Muscle of arm (tissue), 14 donors: ENCODE measurements around the gene TUBB1. TPM values are rescaled to one million over a fixed set of nuclear protein-coding genes. Genes with fewer than 3 reads are reported as not detected.
"Not testable (repeated sequence)": the region's sequence is repeated elsewhere in the genome, so short reads cannot be mapped to it uniquely, and the experiment has no call there.

Experiments
- DNase-seq: peaks from one replicate; pipeline ENCODE4 v3.0.0-alpha.2; 2013
- long read RNA-seq, 11 donors: transcript quantifications; one replicate each; lab custom pipeline, GENCODE V29; 2026
- polyA plus RNA-seq, 12 donors: library from polyadenylated mRNA; unstranded; fragments of 120-200 nt; gene quantifications; one replicate each; pipeline ENCODE4 v1.2.1, GENCODE V29; 2013; ENCODE audit not compliant: insufficient read length in 12 of 12

Gene TUBB1
- polyA plus RNA-seq = 1 to 10 TPM in 2 of 12 donors, under 1 TPM in 8, not detected in 2; 0.20 to 1.1 (median 0.59) TPM
- long read RNA-seq, donor 1, partial matches to known transcripts = 2,739 of 2,772 reads
- long read RNA-seq, donor 1, other reads (novel, unspliced or antisense) = 33 of 2,772 reads
- long read RNA-seq, donor 2, partial matches to known transcripts = 2,200 of 2,210 reads
- long read RNA-seq, donor 2, other reads (novel, unspliced or antisense) = 10 of 2,210 reads
- long read RNA-seq, donor 3 = 0 reads
- long read RNA-seq, donor 4 = 0 reads
- long read RNA-seq, donor 5 = 0 reads
- long read RNA-seq, donor 6 = 0 reads
- long read RNA-seq, donor 7 = 0 reads
- long read RNA-seq, donor 8 = 0 reads
- long read RNA-seq, donor 9 = 0 reads
- long read RNA-seq, donor 10 = 0 reads
- long read RNA-seq, donor 11, partial matches to known transcripts = 0 of 1 reads
- long read RNA-seq, donor 11, other reads (novel, unspliced or antisense) = 0 of 1 reads

GRCh38 chr20:59019217-59019616 is at the start of gene TUBB1:
Gene TUBB1, plus strand, starts transcription at chr20:59019429. Its CDS starts 94 bp downstream, at chr20:59019523.
- DNase-seq = no peak

- no peak for DNase-seq
These were observed 49.8 kb upstream of the TUBB1 start for GRCh38 chr20:58969439-58969838.

- DNase-seq = no peak
These were observed 49.1 kb upstream of the TUBB1 start for GRCh38 chr20:58970146-58970545.

- no peak for DNase-seq
These were observed 47.8 kb upstream of the TUBB1 start for GRCh38 chr20:58971429-58971828.

GRCh38 chr20:58973179-58973578 is 46.0 kb upstream of the TUBB1 start:
- no peak for DNase-seq

- no peak for DNase-seq
These were observed 45.4 kb upstream of the TUBB1 start for GRCh38 chr20:58973866-58974265.

- no peak for DNase-seq
These were observed 43.9 kb upstream of the TUBB1 start for GRCh38 chr20:58975353-58975752.

- DNase-seq = no peak
These were observed 43.0 kb upstream of the TUBB1 start for GRCh38 chr20:58976061-58976730.

GRCh38 chr20:58978351-58979190 is 40.7 kb upstream of the TUBB1 start:
- DNase-seq = no peak

- DNase-seq = peak; percentile 82
These were observed 38.3 kb upstream of the TUBB1 start, which contains the start of gene NELFCD for GRCh38 chr20:58980711-58981627. Gene NELFCD, plus strand, starts transcription at chr20:58981256. Its CDS starts 54 bp downstream, at chr20:58981310.

GRCh38 chr20:58981628-58982364 is 37.4 kb upstream of the TUBB1 start:
- DNase-seq = peak; percentile 40

- DNase-seq = no peak
These were observed 36.7 kb upstream of the TUBB1 start for GRCh38 chr20:58982406-58983114.

- not testable (repeated sequence) for DNase-seq
These were observed 36.1 kb upstream of the TUBB1 start for GRCh38 chr20:58983115-58983468.

GRCh38 chr20:58984691-58985090 is 34.5 kb upstream of the TUBB1 start:
- no peak for DNase-seq

- DNase-seq = no peak
These were observed 33.6 kb upstream of the TUBB1 start for GRCh38 chr20:58985656-58986055.

- no peak for DNase-seq
These were observed 32.8 kb upstream of the TUBB1 start for GRCh38 chr20:58986286-58986967.

- DNase-seq = no peak
These were observed 32.2 kb upstream of the TUBB1 start for GRCh38 chr20:58986968-58987517.

- DNase-seq = no peak
These were observed 31.3 kb upstream of the TUBB1 start for GRCh38 chr20:58987790-58988564.
